Skeletal muscle cell (primary cell): ENCODE results near the gene MSH5.
A peak's percentile ranks its signal among the peaks of the same experiment; 100 is the strongest.
"Not testable (repeated sequence)": the region's sequence is repeated elsewhere in the genome, so short reads cannot be mapped to it uniquely, and the experiment has no call there.

ENCODE experiments used
- DNase-seq: peaks from one replicate; pipeline ENCODE4 v3.0.0-alpha.2; 2010; ENCODE audit warnings: low read depth
- H3K4me3 ChIP-seq: 2 replicates; pipeline ENCODE4 v1.5.1; 2011; ENCODE audit warnings: low read depth, mild to moderate bottlenecking, control low read depth, low read length, moderate library complexity

The MSH5 gene

GRCh38 chr6:31793927-31794245 is 54.1 kb downstream of the MSH5 start:
- H3K4me3 ChIP-seq: peak overlapping the region; percentile 93
- DNase-seq: not testable (repeated sequence)

- no peak for DNase-seq
- H3K4me3 ChIP-seq: peak overlapping the region; percentile 93
Observed at GRCh38 chr6:31794294-31794865, 54.6 kb downstream of the MSH5 start.

GRCh38 chr6:31794866-31795615 is 55.2 kb downstream of the MSH5 start:
- DNase-seq: no peak
- peak overlapping the region; percentile 93 for H3K4me3 ChIP-seq

GRCh38 chr6:31795616-31796298 is 56.0 kb downstream of the MSH5 start, which contains the start of gene VARS1:
Gene VARS1, minus strand, starts transcription at chr6:31795752. Its CDS starts 535 bp downstream, at chr6:31795217.
- peak; percentile 60 for DNase-seq
- H3K4me3 ChIP-seq: peak within 1 kb of the TSS; percentile 93

GRCh38 chr6:31796993-31797385 is 57.2 kb downstream of the MSH5 start:
- H3K4me3 ChIP-seq: no peak overlapping the region
- DNase-seq: no peak

GRCh38 chr6:31797588-31797987 is 57.8 kb downstream of the MSH5 start:
- no peak overlapping the region for H3K4me3 ChIP-seq
- DNase-seq: no peak

GRCh38 chr6:31799781-31800180 is 60.0 kb downstream of the MSH5 start:
- DNase-seq: no peak
- no peak overlapping the region for H3K4me3 ChIP-seq

- not testable (repeated sequence) for DNase-seq, H3K4me3 ChIP-seq
Observed at GRCh38 chr6:31801031-31801927, 61.5 kb downstream of the MSH5 start.

- H3K4me3 ChIP-seq: peak overlapping the region; percentile 85
- DNase-seq: no peak
Observed at GRCh38 chr6:31805939-31806469, 66.2 kb downstream of the MSH5 start.

- peak; percentile 89 for DNase-seq
- H3K4me3 ChIP-seq: peak within 1 kb of the TSS; percentile 85
Observed at GRCh38 chr6:31806470-31807272, 66.9 kb downstream of the MSH5 start, which contains the start of gene LSM2. Gene LSM2, minus strand, starts transcription at chr6:31806966. Its CDS starts 209 bp downstream, at chr6:31806757.

- not testable (repeated sequence) for DNase-seq, H3K4me3 ChIP-seq
Observed at GRCh38 chr6:31808599-31808998, 68.8 kb downstream of the MSH5 start.

GRCh38 chr6:31811645-31812044 is 71.8 kb downstream of the MSH5 start:
- no peak for DNase-seq
- H3K4me3 ChIP-seq: no peak overlapping the region
